ENCODE data around the gene ZDHHC7. TPM values are rescaled to one million over a fixed set of nuclear protein-coding genes. Genes with fewer than 3 reads are reported as not detected.

The ZDHHC7 gene
- total and polyA plus RNA-seq, 4 donors: 2.5 to 14.9 (median 12.1) TPM

- peaks cover 14 to 46% (median 31%) of the 10 kb centered on the region in 4 donors for H3K4me1 ChIP-seq (ENCODE audit: control insufficient read depth in 4 of 4, insufficient read depth in 4 of 4, low read length in 3 of 4)
- peak overlapping the region; percentile 78 to 80 for H3K27ac ChIP-seq (ENCODE audit: low read depth in 1 of 2, low read length in 2 of 2)
- H3K27me3 ChIP-seq (ENCODE audit: control insufficient read depth in 4 of 4, insufficient read depth in 4 of 4, low read length in 3 of 4): no peaks in the 10 kb centered on the region
- no peak overlapping the region for H3K4me3 ChIP-seq (ENCODE audit: low read depth in 1 of 3, low read length in 3 of 3)
- no peaks in the 10 kb centered on the region for H3K9me3 ChIP-seq (ENCODE audit: control insufficient read depth in 4 of 4, low read length in 3 of 4)
- TF ChIP-seq CTCF (IDR thresholded peaks at IDR 0.05; ENCODE audit: low read depth, low read length, missing input control) (no peak), JUND (IDR thresholded peaks at IDR 0.05) (no peak), MAX (IDR thresholded peaks at IDR 0.05) (no peak), HNF4G (IDR thresholded peaks at IDR 0.05) (no peak), YY1 (IDR thresholded peaks at IDR 0.05) (no peak), EGR1 (IDR thresholded peaks at IDR 0.05; ENCODE audit: low read depth in 2 of 2) (no peak), ATF3 (IDR thresholded peaks at IDR 0.05) (no peak), GABPA (IDR thresholded peaks at IDR 0.05 in 1 of 2, conservative IDR thresholded peaks at IDR 0.05 in 1 of 2) (no peak), FOXA2 (IDR thresholded peaks at IDR 0.05) (no peak), TAF1 (conservative IDR thresholded peaks at IDR 0.05) (no peak), RAD21 (IDR thresholded peaks at IDR 0.05) (no peak)
- H3K36me3 ChIP-seq (ENCODE audit: control insufficient read depth in 4 of 4, insufficient read depth in 3 of 4, low read depth in 1 of 4, low read length in 3 of 4): no peaks in the 10 kb centered on the region
- 74% methylated on average over 12 of the region's 12 CpGs for WGBS
- peak overlapping the region in 1 of 2 donors; percentile 10 for H3K9ac ChIP-seq (ENCODE audit: low read depth in 1 of 2, low read length in 2 of 2)
- no peak for DNase-seq (ENCODE audit: low spot score)
Measured at GRCh38 chr16:85002608-85003007, 8.7 kb downstream of the ZDHHC7 start.

GRCh38 chr16:85002099-85002541, 9.2 kb downstream of the ZDHHC7 start:
- H3K4me3 ChIP-seq (ENCODE audit: low read depth in 1 of 3, low read length in 3 of 3): no peak overlapping the region
- peak overlapping the region; percentile 78 to 80 for H3K27ac ChIP-seq (ENCODE audit: low read depth in 1 of 2, low read length in 2 of 2)
- H3K4me1 ChIP-seq (ENCODE audit: control insufficient read depth in 4 of 4, insufficient read depth in 4 of 4, low read length in 3 of 4): peaks cover 14 to 46% (median 31%) of the 10 kb centered on the region in 4 donors
- peak overlapping the region in 1 of 2 donors; percentile 10 for H3K9ac ChIP-seq (ENCODE audit: low read depth in 1 of 2, low read length in 2 of 2)
- H3K36me3 ChIP-seq (ENCODE audit: control insufficient read depth in 4 of 4, insufficient read depth in 3 of 4, low read depth in 1 of 4, low read length in 3 of 4): no peaks in the 10 kb centered on the region
- no peak for DNase-seq (ENCODE audit: low spot score)
- no peaks in the 10 kb centered on the region for H3K9me3 ChIP-seq (ENCODE audit: control insufficient read depth in 4 of 4, low read length in 3 of 4)
- 26% methylated on average over 10 of the region's 10 CpGs for WGBS
- TF ChIP-seq RAD21 (IDR thresholded peaks at IDR 0.05) (no peak), ATF3 (IDR thresholded peaks at IDR 0.05) (no peak), HNF4G (IDR thresholded peaks at IDR 0.05) (no peak), RXRA (IDR thresholded peaks at IDR 0.05) (peak in 1 of 2 donors; percentile 45), NR2F2 (IDR thresholded peaks at IDR 0.05) (no peak), FOXA1 (IDR thresholded peaks at IDR 0.05) (peak; percentile 54), FOXA2 (IDR thresholded peaks at IDR 0.05) (peak; percentile 76), JUND (IDR thresholded peaks at IDR 0.05) (peak in 1 of 2 donors; percentile 21), HNF4A (conservative IDR thresholded peaks at IDR 0.05) (peak in 1 of 2 donors; percentile 36), MAX (IDR thresholded peaks at IDR 0.05) (no peak), GABPA (IDR thresholded peaks at IDR 0.05 in 1 of 2, conservative IDR thresholded peaks at IDR 0.05 in 1 of 2) (no peak), CTCF (IDR thresholded peaks at IDR 0.05; ENCODE audit: low read depth, low read length, missing input control) (no peak), REST (IDR thresholded peaks at IDR 0.05) (peak; percentile 39), TAF1 (conservative IDR thresholded peaks at IDR 0.05) (no peak), EGR1 (IDR thresholded peaks at IDR 0.05; ENCODE audit: low read depth in 2 of 2) (no peak), SP1 (IDR thresholded peaks at IDR 0.05) (peak; percentile 33), YY1 (IDR thresholded peaks at IDR 0.05) (peak; percentile 83), ZBTB33 (IDR thresholded peaks at IDR 0.05) (no peak)
- H3K27me3 ChIP-seq (ENCODE audit: control insufficient read depth in 4 of 4, insufficient read depth in 4 of 4, low read length in 3 of 4): no peaks in the 10 kb centered on the region

Measured in liver (tissue), 9 donors.